Activated naive CD4-positive, alpha-beta T cell treated with anti-CD3 and anti-CD28 coated beads, Interleukin-2, amount 50 U/mL, for 72 hours (primary cell): ENCODE results near the gene TRH. TPM values are rescaled to one million over a fixed set of nuclear protein-coding genes. Genes with fewer than 3 reads are reported as not detected.

ENCODE experiments used
- ATAC-seq, 2 donors: fragments of 150-1000 bp; cut with Tn5 transposase; 2 replicates each; pipeline ENCODE4 v1.10.0; 2021; ENCODE audit warnings: mild to moderate bottlenecking in 2 of 2, moderate library complexity in 2 of 2
- DNase-seq, 2 donors: peaks; one replicate each; pipeline ENCODE4 v3.0.0; 2021 to 2022; ENCODE audit warnings: low spot score in 2 of 2
- H3K27ac Mint-ChIP-seq, 2 donors: one replicate each; pipeline ENCODE4 v1.8.0; 2022; ENCODE audit warnings: mild to moderate bottlenecking in 2 of 2, mixed read lengths in 2 of 2
- H3K36me3 Mint-ChIP-seq, 2 donors: one replicate each; pipeline ENCODE4 v1.8.0; 2022; ENCODE audit warnings: mixed read lengths in 2 of 2
- H3K9me3 Mint-ChIP-seq, 2 donors: one replicate each; pipeline ENCODE4 v1.8.0; 2022; ENCODE audit warnings: mixed read lengths in 2 of 2
- total RNA-seq, 2 donors: library from RNA; stranded (reverse); gene quantifications; one replicate each; pipeline ENCODE4 v1.2.3, GENCODE V29; 2022

Gene TRH, protein sequence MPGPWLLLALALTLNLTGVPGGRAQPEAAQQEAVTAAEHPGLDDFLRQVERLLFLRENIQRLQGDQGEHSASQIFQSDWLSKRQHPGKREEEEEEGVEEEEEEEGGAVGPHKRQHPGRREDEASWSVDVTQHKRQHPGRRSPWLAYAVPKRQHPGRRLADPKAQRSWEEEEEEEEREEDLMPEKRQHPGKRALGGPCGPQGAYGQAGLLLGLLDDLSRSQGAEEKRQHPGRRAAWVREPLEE
- not detected for total RNA-seq

DNA sequence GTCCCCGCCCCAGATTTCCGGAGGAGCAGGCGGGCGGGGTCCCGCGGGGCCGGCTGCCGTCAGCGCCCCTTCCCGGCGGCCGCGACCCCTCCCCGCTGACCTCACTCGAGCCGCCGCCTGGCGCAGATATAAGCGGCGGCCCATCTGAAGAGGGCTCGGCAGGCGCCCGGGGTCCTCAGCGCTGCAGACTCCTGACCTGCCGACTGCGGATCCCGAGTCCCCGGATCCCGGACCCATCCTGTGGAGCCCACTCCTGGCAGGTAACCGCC is at the start of gene TRH:
TSS of gene TRH (plus strand) at position 157 of the 269 bp plus-strand sequence. CDS start 1,097 bp downstream, outside the sequence.
- no peak within 1 kb of the TSS for H3K27ac Mint-ChIP-seq
- no peaks in the 10 kb centered on the region for H3K9me3 Mint-ChIP-seq
- no peak for DNase-seq
- no peaks in the 10 kb centered on the region for H3K36me3 Mint-ChIP-seq
- ATAC-seq: peak in 1 of 2 donors; percentile 11

DNA sequence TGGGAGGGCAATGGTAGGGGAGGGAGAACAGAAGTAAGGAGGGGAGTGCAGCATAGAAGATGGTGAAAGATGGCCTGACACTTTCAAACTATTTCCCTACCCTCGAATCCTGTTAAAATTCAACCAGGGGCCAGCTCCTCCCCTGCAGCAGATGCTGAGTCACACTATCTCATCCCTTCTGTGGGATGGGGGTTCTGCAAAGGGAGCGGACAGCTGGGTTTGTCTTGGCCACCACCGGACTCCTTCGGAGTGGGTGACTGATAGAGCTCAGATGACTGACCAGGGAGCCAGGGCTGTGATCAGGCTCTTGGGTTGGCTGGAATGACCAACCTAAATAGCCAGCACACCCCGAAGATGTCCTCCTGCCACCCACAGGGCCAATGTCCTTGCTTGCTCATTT is 47.4 kb upstream of the TRH start:
- Mint-ChIP-seq H3K9me3 (peaks cover 10 to 18% of the 10 kb centered on the region in 2 donors), H3K36me3 (peaks cover 7 to 10% of the 10 kb centered on the region in 2 donors), H3K27ac (no peak overlapping the region)
- ATAC-seq (no peak), DNase-seq (no peak)

DNA sequence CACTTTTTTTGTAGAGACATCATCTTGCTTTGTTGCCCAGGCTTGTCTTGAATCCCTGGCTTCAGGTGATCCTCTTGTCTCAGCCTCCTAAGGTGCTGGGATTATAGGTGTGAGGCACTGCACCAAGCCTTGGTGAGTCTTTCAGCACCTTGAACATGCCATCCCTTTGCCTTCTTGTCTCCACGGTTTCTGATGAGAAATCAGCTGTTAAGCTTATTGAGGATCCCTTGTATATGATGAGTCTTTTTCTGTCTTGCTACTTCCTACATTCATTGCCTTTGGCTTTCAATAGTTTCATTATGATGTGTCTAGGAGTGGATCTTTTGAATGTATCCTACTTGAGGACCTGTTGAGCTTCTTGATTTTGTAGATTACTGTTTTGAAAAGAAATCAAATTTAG is 45.1 kb upstream of the TRH start:
- no peak for ATAC-seq
- H3K27ac Mint-ChIP-seq: no peak overlapping the region
- H3K9me3 Mint-ChIP-seq: peaks cover 10 to 18% of the 10 kb centered on the region in 2 donors
- DNase-seq: no peak
- H3K36me3 Mint-ChIP-seq: peaks cover 7 to 10% of the 10 kb centered on the region in 2 donors

DNA sequence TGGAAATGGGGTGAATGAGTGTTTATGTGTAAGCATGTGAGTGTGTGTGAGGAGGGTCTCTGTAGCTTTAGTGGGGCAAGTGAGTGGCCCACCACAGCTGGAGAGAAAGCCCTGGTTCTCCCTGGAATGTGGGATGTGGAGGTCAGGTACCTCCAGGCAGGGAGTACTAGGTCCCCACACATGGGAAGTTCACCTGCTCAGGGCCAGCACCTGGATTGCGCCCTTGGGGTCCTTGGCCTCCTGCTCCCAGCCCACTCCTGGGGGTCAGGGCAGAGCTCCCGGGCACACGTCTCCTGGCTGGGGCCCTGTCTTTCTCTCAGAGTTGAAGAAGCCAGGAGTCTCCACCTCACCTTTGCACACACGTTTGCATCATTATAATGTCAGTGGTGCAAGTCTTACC is 41.0 kb upstream of the TRH start:
- ATAC-seq: no peak
- Mint-ChIP-seq H3K36me3 (peaks cover 4 to 7% of the 10 kb centered on the region in 2 donors), H3K27ac (no peak overlapping the region), H3K9me3 (peaks cover 6 to 12% of the 10 kb centered on the region in 2 donors)
- DNase-seq: no peak

DNA sequence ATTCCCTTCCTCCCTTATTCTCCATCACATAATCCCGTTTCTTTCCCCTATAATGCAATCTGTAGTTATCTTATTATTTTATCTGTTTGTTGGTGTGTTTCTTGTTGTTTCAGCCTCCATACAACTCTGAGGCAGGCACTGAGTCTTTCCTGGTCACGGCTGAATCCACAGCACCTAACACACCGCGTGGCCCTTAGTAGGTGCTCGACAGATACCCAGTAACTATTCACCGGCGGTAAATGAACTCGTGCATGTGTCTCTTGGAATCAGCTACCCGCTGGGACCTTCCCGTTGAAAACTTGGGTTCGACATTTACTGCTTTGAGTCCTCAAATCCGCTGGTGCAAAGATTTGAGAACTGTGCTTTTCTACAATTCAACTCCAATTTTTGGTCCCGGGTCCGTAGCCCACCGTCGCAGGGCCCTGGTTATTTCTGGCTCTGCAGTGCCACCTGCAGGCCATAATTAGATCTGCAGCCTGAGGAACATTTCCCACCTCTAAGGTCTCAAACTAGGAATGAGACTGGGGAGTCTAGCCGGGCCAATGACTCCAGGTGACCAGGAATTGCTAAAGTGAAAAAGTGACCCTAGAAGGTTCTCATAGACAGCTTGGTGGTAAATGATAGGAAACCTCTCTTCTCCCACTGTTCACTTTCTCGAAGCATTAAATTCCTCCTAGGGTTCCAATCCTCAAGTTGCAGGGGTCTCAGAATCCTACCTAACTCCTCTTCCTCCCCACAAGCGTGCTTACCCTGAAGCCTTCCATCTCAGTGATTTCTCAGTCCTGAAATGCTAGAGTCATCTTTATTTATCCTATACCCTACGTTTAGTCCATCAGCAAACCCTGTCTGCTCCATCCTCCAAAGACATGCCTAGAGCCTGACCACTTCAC is 40.0 kb upstream of the TRH start:
- DNase-seq (peak in 1 of 2 donors; percentile 15), ATAC-seq (peak in 1 of 2 donors; percentile 58)
- H3K27ac Mint-ChIP-seq: no peak overlapping the region
- H3K9me3 Mint-ChIP-seq: peaks cover 4 to 9% of the 10 kb centered on the region in 2 donors
- peaks cover 3 to 4% of the 10 kb centered on the region in 2 donors for H3K36me3 Mint-ChIP-seq

DNA sequence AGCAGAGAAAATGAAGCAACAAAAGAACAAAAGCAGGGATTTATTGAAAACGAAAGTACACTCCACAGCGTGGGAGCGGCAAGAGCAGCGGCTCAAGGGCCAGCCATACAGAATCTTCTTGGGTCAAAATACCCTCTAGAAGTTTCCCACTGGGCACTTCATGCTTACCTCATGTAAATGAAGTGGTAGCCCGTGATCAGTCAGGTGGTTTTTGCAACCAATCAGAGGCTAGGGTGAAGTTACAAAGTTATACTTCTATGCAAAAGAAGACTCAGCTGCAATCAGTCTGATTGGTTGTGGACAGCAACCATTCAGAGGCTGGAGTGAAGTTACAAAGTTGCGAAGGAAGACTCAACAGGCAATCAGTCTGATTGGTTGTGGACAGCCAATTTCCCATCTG is 37.8 kb upstream of the TRH start:
- Mint-ChIP-seq H3K27ac (peak overlapping the region in 1 of 2 donors; percentile 29), H3K9me3 (no peaks in the 10 kb centered on the region), H3K36me3 (no peaks in the 10 kb centered on the region)
- ATAC-seq (peak; percentile 67 to 80), DNase-seq (no peak)

DNA sequence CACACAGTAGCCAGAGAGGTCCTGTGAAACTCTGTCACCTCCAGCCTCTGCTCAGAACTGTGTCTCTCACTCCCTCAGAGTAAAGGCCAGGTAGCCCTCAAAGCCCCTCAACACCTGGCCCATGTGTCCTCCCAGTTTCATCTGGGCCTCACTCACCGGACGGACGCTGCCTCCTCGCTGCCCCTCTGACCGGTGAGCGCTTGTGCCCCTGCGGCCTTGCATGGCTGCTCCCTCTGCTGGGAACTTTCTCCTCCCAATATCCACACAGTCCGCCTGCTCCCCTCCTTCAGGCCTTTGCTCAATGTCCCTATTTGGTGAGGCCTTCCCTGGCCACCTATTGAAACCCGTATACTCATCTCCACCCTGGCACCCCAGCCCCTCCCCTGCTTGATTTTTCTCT is 36.8 kb upstream of the TRH start:
- DNase-seq (no peak), ATAC-seq (no peak)
- Mint-ChIP-seq H3K9me3 (no peaks in the 10 kb centered on the region), H3K27ac (no peak overlapping the region), H3K36me3 (no peaks in the 10 kb centered on the region)

DNA sequence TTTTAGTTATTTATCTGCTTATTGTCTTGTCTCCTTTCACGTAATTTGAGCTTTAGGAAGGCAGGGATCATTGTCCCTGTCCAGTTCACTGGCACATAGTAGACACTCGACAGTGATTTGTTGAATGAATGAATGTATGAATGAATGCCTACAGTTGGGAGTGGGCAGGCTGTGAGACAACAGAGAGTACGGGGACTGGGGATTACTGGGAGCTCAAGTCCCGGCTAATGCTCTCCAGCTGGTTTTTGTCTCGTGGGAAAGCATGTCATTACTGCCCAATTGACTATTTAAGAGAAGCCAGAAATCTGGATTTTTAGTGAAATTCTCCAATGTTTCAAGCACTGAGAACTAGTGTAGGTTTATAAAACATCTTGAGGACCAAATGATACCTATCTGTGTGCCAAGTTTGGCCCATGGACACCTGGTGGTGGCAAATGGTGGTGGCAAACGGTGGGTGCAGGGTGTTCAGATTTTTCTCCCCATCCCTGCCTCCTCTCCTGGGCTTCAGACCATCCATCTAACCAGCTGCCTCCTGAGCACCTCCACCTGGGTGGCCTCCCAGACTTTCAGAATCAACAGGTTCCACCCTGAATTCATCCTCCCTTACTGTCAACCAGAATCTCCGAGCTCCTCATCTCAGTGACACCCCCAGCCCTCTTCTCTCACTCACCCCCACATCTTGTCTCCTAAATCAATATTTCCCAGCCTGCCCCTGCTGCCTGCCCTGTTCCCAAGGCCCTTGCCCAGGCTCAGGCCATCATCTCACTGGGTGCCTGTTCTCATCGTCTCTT is 36.2 kb upstream of the TRH start:
- no peak for ATAC-seq
- Mint-ChIP-seq H3K36me3 (no peaks in the 10 kb centered on the region), H3K27ac (no peak overlapping the region), H3K9me3 (no peaks in the 10 kb centered on the region)
- no peak for DNase-seq

DNA sequence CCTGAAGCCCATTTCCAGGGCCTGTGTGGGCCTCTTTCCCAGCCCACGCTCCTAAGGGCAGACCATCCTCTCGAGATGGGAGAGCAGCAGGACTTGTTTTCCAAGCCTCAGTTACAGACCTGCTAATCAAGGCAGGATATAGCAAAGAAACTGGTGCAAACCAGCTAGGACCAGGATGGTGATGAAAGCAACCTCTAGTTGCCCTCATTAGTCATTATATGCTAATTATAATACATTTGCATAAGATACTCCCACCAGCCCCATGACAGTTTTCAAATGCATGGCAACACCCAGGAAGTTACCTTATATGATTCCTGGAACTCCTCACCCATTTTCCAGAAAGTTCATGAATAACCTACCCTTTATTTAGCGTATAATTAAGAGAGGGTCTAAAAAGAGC is 34.4 kb upstream of the TRH start:
- H3K9me3 Mint-ChIP-seq: no peaks in the 10 kb centered on the region
- H3K36me3 Mint-ChIP-seq: no peaks in the 10 kb centered on the region
- ATAC-seq: no peak
- no peak for DNase-seq
- H3K27ac Mint-ChIP-seq: peak overlapping the region in 1 of 2 donors; percentile 7

DNA sequence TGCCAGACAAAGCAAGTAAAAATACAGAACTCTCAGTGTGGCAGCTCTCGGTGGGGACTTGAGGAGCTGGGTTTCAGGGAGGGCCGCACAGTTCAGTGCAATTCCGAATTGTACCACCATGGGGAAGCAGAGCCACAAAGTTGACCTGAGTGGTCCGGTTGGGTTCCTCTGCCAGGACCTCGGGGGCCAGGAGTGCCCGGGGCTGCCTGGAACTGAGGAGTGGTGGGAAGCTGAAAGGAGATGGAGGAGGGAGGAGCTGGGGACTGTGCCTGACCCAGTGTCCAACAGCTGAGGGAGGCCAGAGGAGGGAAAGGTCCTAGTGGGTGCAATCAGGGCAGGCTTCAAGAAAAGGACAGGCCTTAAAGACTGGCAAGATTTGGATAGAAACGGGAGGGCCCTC is 32.2 kb upstream of the TRH start:
- no peaks in the 10 kb centered on the region for H3K36me3 Mint-ChIP-seq
- DNase-seq (peak in 1 of 2 donors; percentile 54), ATAC-seq (peak; percentile 57 to 84)
- peaks cover 0 to under 1% of the 10 kb centered on the region in 2 donors for H3K9me3 Mint-ChIP-seq
- no peak overlapping the region for H3K27ac Mint-ChIP-seq

DNA sequence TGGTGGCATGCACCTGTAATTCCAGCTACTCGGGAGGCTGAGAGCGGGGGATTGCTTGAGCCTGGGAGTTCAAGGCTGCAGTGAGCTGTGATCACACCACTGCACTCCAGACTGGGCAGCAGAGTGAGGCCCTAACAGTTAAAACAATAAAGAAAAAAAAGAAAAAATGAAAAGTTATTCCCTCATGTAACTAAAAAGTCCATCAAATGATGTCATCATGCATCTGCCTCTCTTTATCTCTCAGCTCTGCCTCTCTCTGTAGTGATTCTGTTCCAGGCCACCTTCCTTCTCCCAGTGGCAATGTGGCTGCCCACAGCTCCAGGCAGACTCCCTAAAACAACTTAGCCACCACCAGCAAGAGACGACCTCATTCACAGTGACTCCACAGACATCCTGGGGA is 31.5 kb upstream of the TRH start:
- DNase-seq: no peak
- no peak overlapping the region for H3K27ac Mint-ChIP-seq
- ATAC-seq: no peak
- H3K9me3 Mint-ChIP-seq: peaks cover 4 to 7% of the 10 kb centered on the region in 2 donors
- H3K36me3 Mint-ChIP-seq: no peaks in the 10 kb centered on the region

DNA sequence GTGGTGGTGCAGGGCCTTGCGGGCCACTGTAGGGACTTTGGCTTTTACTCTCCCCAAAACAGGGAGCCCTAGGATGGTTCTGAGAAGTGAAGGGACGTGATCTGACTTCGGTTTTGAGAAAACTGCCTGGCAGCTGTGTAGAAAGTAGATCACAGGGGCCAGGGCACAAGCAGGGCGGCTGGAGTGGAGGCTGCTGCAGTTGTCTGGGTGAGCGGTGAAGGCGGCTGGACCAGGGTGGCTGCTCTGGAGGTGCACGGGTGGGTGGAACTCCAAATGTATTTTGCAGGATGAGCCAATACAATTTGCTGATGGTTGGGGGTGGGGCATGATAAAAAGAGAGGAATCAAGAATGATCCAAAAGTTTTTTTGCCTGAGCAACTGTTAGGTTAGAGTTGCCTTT is 29.8 kb upstream of the TRH start:
- Mint-ChIP-seq H3K9me3 (peaks cover 4 to 7% of the 10 kb centered on the region in 2 donors), H3K36me3 (no peaks in the 10 kb centered on the region), H3K27ac (no peak overlapping the region)
- ATAC-seq: no peak
- no peak for DNase-seq

DNA sequence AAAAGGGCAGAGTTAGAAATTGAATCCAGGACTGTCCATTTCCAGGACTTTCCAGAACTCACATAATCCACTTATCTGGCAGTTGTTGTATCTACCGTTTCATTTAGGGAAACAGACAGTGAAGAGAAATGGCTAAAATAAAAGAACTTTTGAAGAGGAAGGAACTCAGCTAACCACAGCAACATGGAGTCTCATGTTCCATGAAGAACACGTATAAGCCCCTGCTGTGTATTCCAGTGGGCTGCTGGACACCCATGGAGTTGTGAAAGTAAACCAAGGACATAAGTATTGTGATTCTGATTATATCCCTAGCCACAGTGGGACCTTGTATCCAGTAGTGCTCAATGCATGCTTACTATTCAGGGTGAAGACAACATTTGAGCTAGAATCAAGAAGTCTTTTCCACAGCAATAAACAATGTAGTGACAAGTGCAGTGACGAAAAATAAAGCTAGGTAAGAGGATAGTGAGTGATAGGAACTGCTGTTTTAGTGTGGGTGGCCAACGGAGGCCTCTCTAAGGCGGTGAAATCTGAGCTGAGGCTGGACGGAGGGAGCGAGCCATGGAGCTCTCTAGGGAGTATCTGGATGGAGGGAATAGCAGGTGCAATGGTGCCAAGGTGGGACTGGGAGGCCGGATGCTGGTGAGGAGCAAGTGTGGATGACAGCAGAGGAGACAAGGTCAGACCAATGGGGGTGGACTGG is 26.8 kb upstream of the TRH start:
- ATAC-seq: no peak
- H3K36me3 Mint-ChIP-seq: no peaks in the 10 kb centered on the region
- no peak overlapping the region for H3K27ac Mint-ChIP-seq
- peaks cover 4 to 7% of the 10 kb centered on the region in 2 donors for H3K9me3 Mint-ChIP-seq
- no peak for DNase-seq

DNA sequence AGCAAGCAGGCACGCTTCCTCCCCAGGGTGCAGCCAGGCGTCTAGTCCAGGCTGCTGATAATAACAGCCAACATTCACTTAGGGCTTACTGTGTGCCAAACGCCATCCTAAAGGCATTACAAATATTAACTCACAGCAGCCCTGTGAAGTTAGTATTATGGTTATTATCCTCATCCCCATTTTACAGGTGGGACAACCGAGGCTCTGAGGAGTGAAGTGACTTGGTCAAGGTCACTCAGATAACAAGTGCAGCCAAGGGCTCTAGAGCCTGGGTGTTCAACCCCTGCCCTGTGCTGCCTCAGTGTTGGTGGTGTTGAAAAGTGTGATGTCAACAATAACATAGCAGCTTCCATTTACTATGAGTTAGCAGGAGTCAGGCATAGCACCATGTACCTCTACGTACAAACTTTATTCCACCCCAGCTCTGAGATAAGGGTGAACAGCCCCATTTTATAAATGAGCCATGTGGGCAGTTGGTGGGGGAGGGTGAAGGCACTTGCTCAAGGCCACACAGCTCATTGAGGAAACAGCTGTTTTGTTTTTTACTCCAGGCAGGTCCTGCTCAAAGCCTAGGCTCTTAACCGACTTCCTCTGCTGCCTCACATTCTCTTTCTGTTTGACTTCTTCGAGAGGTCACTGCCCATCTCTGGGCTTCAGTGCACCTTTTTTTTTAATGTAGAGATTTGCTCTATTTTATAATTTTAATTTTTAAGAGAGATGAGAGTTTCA is 24.0 kb upstream of the TRH start:
- no peak overlapping the region for H3K27ac Mint-ChIP-seq
- DNase-seq: no peak
- ATAC-seq: no peak
- H3K9me3 Mint-ChIP-seq: peaks cover 4 to 7% of the 10 kb centered on the region in 2 donors
- H3K36me3 Mint-ChIP-seq: no peaks in the 10 kb centered on the region

DNA sequence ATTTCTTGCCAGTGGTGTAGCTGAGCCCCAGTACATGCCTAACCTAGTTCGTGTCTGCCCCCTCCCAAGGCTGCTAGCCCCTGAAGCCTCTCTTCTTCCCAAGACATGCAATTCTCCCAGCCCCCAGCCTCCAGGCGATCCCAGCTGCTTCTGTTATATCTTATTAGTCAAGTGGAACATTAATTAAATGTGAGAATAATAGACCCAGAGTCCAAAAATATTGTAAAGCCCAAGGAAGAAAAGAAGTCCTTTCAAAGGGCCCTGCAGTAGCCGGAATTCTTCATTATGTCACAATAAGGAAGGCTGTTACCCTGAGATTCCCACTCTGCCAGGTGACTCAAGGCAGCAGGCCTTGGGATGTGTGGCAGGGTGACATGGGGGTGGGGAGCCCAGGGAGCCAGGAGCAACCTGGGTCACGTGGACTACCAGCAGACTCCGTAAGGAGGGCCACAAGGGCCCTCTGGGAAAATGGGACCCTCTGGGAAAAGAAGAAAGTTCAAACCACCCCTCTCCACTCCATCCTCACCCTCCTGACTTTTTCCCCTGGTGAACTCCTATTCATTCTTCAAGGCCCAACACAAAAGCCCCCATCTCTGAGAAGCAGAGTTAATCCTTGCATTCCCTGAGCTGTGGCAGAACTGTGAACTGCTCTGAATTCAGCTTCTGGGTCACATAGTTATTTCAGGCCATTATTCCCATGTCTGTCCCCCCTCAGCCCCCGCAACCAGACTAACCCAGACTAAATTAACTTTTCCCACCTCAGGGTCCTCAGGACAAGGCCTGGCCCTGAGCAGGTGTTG is 21.8 kb upstream of the TRH start:
- H3K27ac Mint-ChIP-seq: no peak overlapping the region
- no peak for DNase-seq
- no peak for ATAC-seq
- peaks cover 2% of the 10 kb centered on the region in 2 donors for H3K9me3 Mint-ChIP-seq
- H3K36me3 Mint-ChIP-seq: no peaks in the 10 kb centered on the region
